Dermis blood vessel endothelial cell (primary cell): ENCODE measurements around the gene SLC2A11. TPM values are rescaled to one million over a fixed set of nuclear protein-coding genes. Genes with fewer than 3 reads are reported as not detected.
A peak's percentile ranks its signal among the peaks of the same experiment; 100 is the strongest.
"Not testable (repeated sequence)": the region's sequence is repeated elsewhere in the genome, so short reads cannot be mapped to it uniquely, and the experiment has no call there.

Source experiments
- DNase-seq: peaks from one replicate; pipeline ENCODE4 v3.0.0; 2010
- total RNA-seq: library from RNA; depleted of rRNA; stranded (reverse); fragments of >200 nt; gene quantifications from 2 replicates; pipeline ENCODE4 v1.2.3, GENCODE V29; 2014

Gene SLC2A11
- total RNA-seq, 1 donor from 2014 or later = 6.0 TPM

- no peak for DNase-seq
Measured at GRCh38 chr22:23909296-23909898, 51.7 kb downstream of the SLC2A11 start.

- no peak for DNase-seq
Measured at GRCh38 chr22:23910496-23911190, 53.0 kb downstream of the SLC2A11 start.

GRCh38 chr22:23911318-23911980, 53.8 kb downstream of the SLC2A11 start:
- no peak for DNase-seq

GRCh38 chr22:23912293-23912903, 54.7 kb downstream of the SLC2A11 start:
- DNase-seq = no peak

- DNase-seq = peak; percentile 21
Measured at GRCh38 chr22:23913306-23913660, 55.6 kb downstream of the SLC2A11 start.

- peak; percentile 99 for DNase-seq
Measured at GRCh38 chr22:23913661-23914353, 56.1 kb downstream of the SLC2A11 start.

GRCh38 chr22:23915290-23915689, 57.6 kb downstream of the SLC2A11 start:
- DNase-seq = no peak

- DNase-seq = not testable (repeated sequence)
Measured at GRCh38 chr22:23920267-23920611, 62.6 kb downstream of the SLC2A11 start.

- not testable (repeated sequence) for DNase-seq
Measured at GRCh38 chr22:23921586-23922201, 64.0 kb downstream of the SLC2A11 start.

- peak; percentile 4 for DNase-seq
Measured at GRCh38 chr22:23922921-23923320, 65.2 kb downstream of the SLC2A11 start.

- DNase-seq = no peak
Measured at GRCh38 chr22:23925020-23925606, 67.4 kb downstream of the SLC2A11 start.

GRCh38 chr22:23926561-23926960, 68.9 kb downstream of the SLC2A11 start:
- no peak for DNase-seq

Other genes with a start within 250 kb of the SLC2A11 start
- 0.05 and 0.17 TPM in 2 replicates for gene DRICH1, start 225.6 kb upstream of the SLC2A11 start, total RNA-seq
- not detected in 2 replicates for gene RGL4, start 166.9 kb upstream of the SLC2A11 start, total RNA-seq
- 2.2 and 2.3 TPM in 2 replicates for gene ZNF70, start 106.8 kb upstream of the SLC2A11 start, total RNA-seq
- gene VPREB3, start 103.5 kb upstream of the SLC2A11 start, total RNA-seq = not detected in 2 replicates
- 0.14 TPM in 1 of 2 replicates, not detected in the other for gene C22orf15, start 94.9 kb upstream of the SLC2A11 start, total RNA-seq
- gene CHCHD10, start 89.9 kb upstream of the SLC2A11 start, total RNA-seq = 2.6 and 9.6 TPM in 2 replicates
- 4.4 and 7.3 TPM in 2 replicates for gene MMP11, start 85.0 kb upstream of the SLC2A11 start, total RNA-seq
- 24.5 and 45.8 TPM in 2 replicates for gene SMARCB1, start 70.9 kb upstream of the SLC2A11 start, total RNA-seq
- 0.68 and 1.3 TPM in 2 replicates for gene DERL3, start 18.9 kb upstream of the SLC2A11 start, total RNA-seq
- gene MIF, start 36.5 kb downstream of the SLC2A11 start, total RNA-seq = 153 and 274 TPM in 2 replicates
- gene GSTT2B, start 103.3 kb downstream of the SLC2A11 start, total RNA-seq = 1.4 and 11.1 TPM in 2 replicates
- 0.34 and 0.98 TPM in 2 replicates for gene DDTL, start 109.0 kb downstream of the SLC2A11 start, total RNA-seq
- gene DDT, start 116.6 kb downstream of the SLC2A11 start, total RNA-seq = 114 and 121 TPM in 2 replicates
- gene GSTT2, start 122.3 kb downstream of the SLC2A11 start, total RNA-seq = 0.65 TPM in 1 of 2 replicates, not detected in the other
- not detected in 2 replicates for gene GSTT4, start 147.6 kb downstream of the SLC2A11 start, total RNA-seq
- 35.7 and 50.2 TPM in 2 replicates for gene CABIN1, start 153.4 kb downstream of the SLC2A11 start, total RNA-seq